Liver (tissue), 9 donors: ENCODE data around the gene CDC42BPA. TPM values are rescaled to one million over a fixed set of nuclear protein-coding genes. Genes with fewer than 3 reads are reported as not detected.
A peak's percentile ranks its signal among the peaks of the same experiment; 100 is the strongest.
"Not testable (repeated sequence)": the region's sequence is repeated elsewhere in the genome, so short reads cannot be mapped to it uniquely, and the experiment has no call there.

ENCODE experiments used
- DNase-seq: peaks from one replicate; pipeline ENCODE4 v3.0.0-alpha.2; 2017; ENCODE audit warnings: low spot score
- H3K27ac ChIP-seq, 2 donors: one replicate each; pipeline ENCODE4 v1.7.0; 2013; ENCODE audit warnings: inconsistent platforms in 2 of 2, low read length in 2 of 2, control low read depth in 1 of 2, low read depth in 1 of 2, mild to moderate bottlenecking in 1 of 2
- H3K27me3 ChIP-seq, 4 donors: one replicate each; pipeline versions ENCODE4 v1.6.1 to v1.7.0; 2013; ENCODE audit warnings: low read length in 3 of 4, inconsistent platforms in 1 of 4, mild to moderate bottlenecking in 1 of 4, moderate library complexity in 1 of 4; ENCODE audit not compliant: control insufficient read depth in 4 of 4, insufficient read depth in 4 of 4
- H3K36me3 ChIP-seq, 4 donors: one replicate each; pipeline versions ENCODE4 v1.6.1 to v1.7.0; 2013; ENCODE audit warnings: low read length in 3 of 4, mild to moderate bottlenecking in 3 of 4, low read depth in 1 of 4, moderate library complexity in 1 of 4; ENCODE audit not compliant: control insufficient read depth in 4 of 4, insufficient read depth in 3 of 4
- H3K4me1 ChIP-seq, 4 donors: one replicate each; pipeline versions ENCODE4 v1.6.1 to v1.7.0; 2013; ENCODE audit warnings: low read length in 3 of 4, mild to moderate bottlenecking in 3 of 4, moderate library complexity in 1 of 4; ENCODE audit not compliant: control insufficient read depth in 4 of 4, insufficient read depth in 4 of 4
- H3K4me3 ChIP-seq, 3 donors: one replicate each; pipeline versions ENCODE4 v1.6.1 to v1.7.0; 2013; ENCODE audit warnings: low read length in 3 of 3, control low read depth in 1 of 3, low read depth in 1 of 3, mild to moderate bottlenecking in 1 of 3
- H3K9ac ChIP-seq, 2 donors: one replicate each; pipeline ENCODE4 v1.7.0; 2013; ENCODE audit warnings: low read length in 2 of 2, mild to moderate bottlenecking in 2 of 2, moderate library complexity in 2 of 2, control low read depth in 1 of 2, low read depth in 1 of 2
- H3K9me3 ChIP-seq, 4 donors: one replicate each; pipeline versions ENCODE4 v1.6.1 to v1.7.0; 2013; ENCODE audit warnings: low read length in 3 of 4; ENCODE audit not compliant: control insufficient read depth in 4 of 4
- EGR1 ChIP-seq, 2 donors: IDR thresholded peaks; 2 replicates each; pipeline ENCODE4 v1.6.1; 2016 to 2018; ENCODE audit warnings: antibody characterized with exemption in 2 of 2, low read depth in 2 of 2
- FOXA1 ChIP-seq: IDR thresholded peaks from 2 replicates; pipeline ENCODE4 v1.6.1; 2016; ENCODE audit warnings: antibody characterized with exemption
- HNF4G ChIP-seq: IDR thresholded peaks from 2 replicates; pipeline ENCODE4 v1.6.1; 2016; ENCODE audit warnings: antibody characterized with exemption
- JUND ChIP-seq, 2 donors: IDR thresholded peaks; 2 replicates each; pipeline ENCODE4 v1.6.1; 2016; ENCODE audit warnings: antibody characterized with exemption in 2 of 2
- NR2F2 ChIP-seq: IDR thresholded peaks from 2 replicates; pipeline ENCODE4 v1.6.1; 2016; ENCODE audit warnings: antibody characterized with exemption
- RAD21 ChIP-seq, 2 donors: IDR thresholded peaks; 2 replicates each; pipeline ENCODE4 v1.6.1; 2016; ENCODE audit warnings: antibody characterized with exemption in 2 of 2, mild to moderate bottlenecking in 2 of 2
- RXRA ChIP-seq, 2 donors: IDR thresholded peaks; 2 replicates each; pipeline ENCODE4 v1.6.1; 2017 to 2018; ENCODE audit warnings: antibody characterized with exemption in 2 of 2, mild to moderate bottlenecking in 1 of 2
- SP1 ChIP-seq: IDR thresholded peaks from 2 replicates; pipeline ENCODE4 v1.6.1; 2018; ENCODE audit warnings: antibody characterized with exemption, mild to moderate bottlenecking
- TAF1 ChIP-seq: conservative IDR thresholded peaks from 2 replicates; pipeline ENCODE4 v1.6.1; 2016; ENCODE audit warnings: antibody characterized with exemption, mild to moderate bottlenecking
- YY1 ChIP-seq: IDR thresholded peaks from 2 replicates; pipeline ENCODE4 v1.6.1; 2016; ENCODE audit warnings: antibody characterized with exemption, mild to moderate bottlenecking
- WGBS: extraction: QIAGEN DNeasy Blood & Tissue Kit; methylation state at CpG from one replicate; pipeline ENCODE4 v1.1.7; 2013; 5-methylcytosine and 5-hydroxymethylcytosine counted together
- polyA plus RNA-seq, 2 donors: library from polyadenylated mRNA; stranded (reverse) in 1 of 2; unstranded in 1 of 2; fragments of 200-250 nt in 1 of 2; fragments of >200 nt in 1 of 2; fragmentation: Nextera tagmentation in 1 of 2; extraction: Ambion mirVana in 1 of 2; gene quantifications; one replicate each; pipeline versions ENCODE4 v1.2.1 to v1.2.3, GENCODE V29; 2013 to 2015
- total RNA-seq, 2 donors: library from RNA; depleted of rRNA; stranded (reverse); fragments of >200 nt; gene quantifications; one replicate each; pipeline ENCODE4 v1.2.3, GENCODE V29; 2014
- TF ChIP-seq, protein P1 (sequence below): IDR thresholded peaks from 2 replicates; pipeline ENCODE4 v1.6.1; 2016; ENCODE audit warnings: antibody characterized with exemption, mild to moderate bottlenecking
- TF ChIP-seq, protein P2 (sequence below): IDR thresholded peaks from 2 replicates; pipeline ENCODE4 v1.6.1; 2016; ENCODE audit warnings: antibody characterized with exemption
- donor health status: healthy.
- donor health status: healthy.
- donor health status: healthy.
- donor health status: healthy.
- donor health status: healthy.

Gene CDC42BPA
- total and polyA plus RNA-seq, 4 donors = 5.8 to 39.9 (median 24.3) TPM

DNA sequence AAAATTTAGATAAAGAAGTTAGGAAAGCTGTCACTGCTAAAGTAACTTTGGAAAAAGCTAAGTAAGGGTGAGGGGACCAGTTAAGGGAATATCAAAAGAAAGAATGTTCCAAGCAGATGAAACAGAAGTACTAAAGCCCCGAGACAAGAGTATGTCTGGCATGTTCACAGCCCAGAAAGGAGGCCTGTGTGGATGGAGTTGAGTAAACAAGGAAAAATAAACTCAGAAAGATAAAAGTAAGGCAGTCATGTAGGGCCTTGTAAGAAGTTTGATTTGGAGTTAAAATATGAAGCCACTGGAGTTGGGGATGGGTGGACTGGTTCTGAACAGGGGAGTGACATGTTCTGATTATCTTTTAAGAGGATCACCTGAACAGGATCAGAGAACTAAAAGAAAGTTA lies 177.9 kb downstream of the CDC42BPA start (continued):
- TF ChIP-seq, protein P1, sequence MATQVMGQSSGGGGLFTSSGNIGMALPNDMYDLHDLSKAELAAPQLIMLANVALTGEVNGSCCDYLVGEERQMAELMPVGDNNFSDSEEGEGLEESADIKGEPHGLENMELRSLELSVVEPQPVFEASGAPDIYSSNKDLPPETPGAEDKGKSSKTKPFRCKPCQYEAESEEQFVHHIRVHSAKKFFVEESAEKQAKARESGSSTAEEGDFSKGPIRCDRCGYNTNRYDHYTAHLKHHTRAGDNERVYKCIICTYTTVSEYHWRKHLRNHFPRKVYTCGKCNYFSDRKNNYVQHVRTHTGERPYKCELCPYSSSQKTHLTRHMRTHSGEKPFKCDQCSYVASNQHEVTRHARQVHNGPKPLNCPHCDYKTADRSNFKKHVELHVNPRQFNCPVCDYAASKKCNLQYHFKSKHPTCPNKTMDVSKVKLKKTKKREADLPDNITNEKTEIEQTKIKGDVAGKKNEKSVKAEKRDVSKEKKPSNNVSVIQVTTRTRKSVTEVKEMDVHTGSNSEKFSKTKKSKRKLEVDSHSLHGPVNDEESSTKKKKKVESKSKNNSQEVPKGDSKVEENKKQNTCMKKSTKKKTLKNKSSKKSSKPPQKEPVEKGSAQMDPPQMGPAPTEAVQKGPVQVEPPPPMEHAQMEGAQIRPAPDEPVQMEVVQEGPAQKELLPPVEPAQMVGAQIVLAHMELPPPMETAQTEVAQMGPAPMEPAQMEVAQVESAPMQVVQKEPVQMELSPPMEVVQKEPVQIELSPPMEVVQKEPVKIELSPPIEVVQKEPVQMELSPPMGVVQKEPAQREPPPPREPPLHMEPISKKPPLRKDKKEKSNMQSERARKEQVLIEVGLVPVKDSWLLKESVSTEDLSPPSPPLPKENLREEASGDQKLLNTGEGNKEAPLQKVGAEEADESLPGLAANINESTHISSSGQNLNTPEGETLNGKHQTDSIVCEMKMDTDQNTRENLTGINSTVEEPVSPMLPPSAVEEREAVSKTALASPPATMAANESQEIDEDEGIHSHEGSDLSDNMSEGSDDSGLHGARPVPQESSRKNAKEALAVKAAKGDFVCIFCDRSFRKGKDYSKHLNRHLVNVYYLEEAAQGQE = no peak
- TF ChIP-seq YY1 (no peak), SP1 (no peak), HNF4G (no peak), TAF1 (no peak), RXRA (IDR thresholded peaks at IDR 0.05) (no peak)
- TF ChIP-seq, protein P2, sequence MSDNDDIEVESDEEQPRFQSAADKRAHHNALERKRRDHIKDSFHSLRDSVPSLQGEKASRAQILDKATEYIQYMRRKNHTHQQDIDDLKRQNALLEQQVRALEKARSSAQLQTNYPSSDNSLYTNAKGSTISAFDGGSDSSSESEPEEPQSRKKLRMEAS = no peak

DNA sequence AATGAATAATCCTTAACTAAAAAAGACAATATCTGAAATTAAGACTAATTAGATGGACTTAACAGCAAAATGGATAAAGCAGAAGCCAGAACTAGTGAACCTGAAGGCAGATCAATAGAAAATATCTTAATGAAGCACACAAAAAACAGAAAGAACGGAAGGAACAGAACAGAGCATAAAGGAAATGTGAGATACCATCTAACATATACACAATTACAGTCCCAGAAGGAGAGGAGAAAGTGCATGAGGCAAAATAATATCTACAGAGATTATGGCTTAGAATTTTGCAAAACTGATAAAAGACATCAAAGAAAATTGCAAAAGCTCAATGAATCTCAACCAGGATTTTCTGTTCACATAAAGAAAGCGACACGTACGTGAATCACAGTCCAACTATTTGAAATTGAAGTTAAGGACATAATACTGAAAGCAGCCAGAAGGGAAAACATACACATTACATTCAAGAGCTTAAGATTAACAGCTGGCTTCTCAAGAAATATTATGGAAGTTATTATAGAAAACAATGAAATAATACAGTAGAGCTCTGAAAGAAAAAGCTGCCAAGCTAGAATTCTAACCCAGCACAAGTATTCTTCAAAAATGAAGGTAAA lies 182.0 kb downstream of the CDC42BPA start:
- no peak overlapping the region for H3K27ac ChIP-seq
- H3K36me3 ChIP-seq = peaks cover under 1 to 9% (median 6%) of the 10 kb centered on the region in 4 donors
- whole genome bisulfite sequencing = 97% methylated on average over 4 of the region's 4 CpGs
- no peak overlapping the region for H3K9ac ChIP-seq
- no peaks in the 10 kb centered on the region for H3K4me1 ChIP-seq
- no peak overlapping the region for H3K4me3 ChIP-seq
- H3K9me3 ChIP-seq = no peaks in the 10 kb centered on the region
- no peaks in the 10 kb centered on the region for H3K27me3 ChIP-seq
- no peak for DNase-seq
- TF ChIP-seq EGR1 (IDR thresholded peaks at IDR 0.05; ENCODE audit: low read depth in 2 of 2) = no peak
- TF ChIP-seq, protein P1 = no peak
- TF ChIP-seq TAF1 = no peak
- TF ChIP-seq JUND (IDR thresholded peaks at IDR 0.05) = no peak
- no peak for TF ChIP-seq NR2F2

DNA sequence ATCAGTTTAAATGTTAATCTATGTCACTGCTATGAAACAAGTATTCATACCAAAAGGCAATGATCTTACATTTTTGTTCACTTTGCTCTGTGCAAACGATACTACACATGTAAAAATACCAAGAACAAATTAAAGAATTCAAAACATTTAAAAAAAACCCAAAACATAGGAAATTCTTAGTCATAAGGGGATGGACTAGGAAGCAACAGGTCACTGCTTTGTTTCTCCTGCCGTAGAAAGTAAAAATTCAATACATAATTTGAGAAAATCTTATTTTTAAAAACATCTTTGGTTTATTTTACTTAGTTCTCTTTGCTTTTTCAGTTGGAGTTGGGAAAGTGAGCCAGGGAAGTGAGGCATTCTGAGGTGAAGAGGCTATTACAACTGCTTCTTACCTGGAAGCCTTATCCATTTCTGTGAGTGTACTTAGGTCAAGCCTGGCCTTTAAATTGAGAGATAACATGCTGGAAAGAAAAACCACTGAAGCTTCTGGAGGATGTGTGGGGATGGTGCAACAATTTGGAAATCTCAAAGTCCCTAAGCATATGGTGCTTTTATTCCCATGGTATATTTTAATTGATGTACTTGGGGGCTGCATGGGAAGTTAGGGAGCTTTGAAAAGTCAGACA lies 183.5 kb downstream of the CDC42BPA start:
- no peak overlapping the region for H3K9ac ChIP-seq
- H3K4me1 ChIP-seq = no peaks in the 10 kb centered on the region
- no peak overlapping the region for H3K4me3 ChIP-seq
- 77% methylated on average over 2 of the region's 2 CpGs for WGBS
- H3K27me3 ChIP-seq = no peaks in the 10 kb centered on the region
- no peak for DNase-seq
- no peak overlapping the region for H3K27ac ChIP-seq
- H3K36me3 ChIP-seq = peaks cover 2 to 9% (median 6%) of the 10 kb centered on the region in 4 donors
- TF ChIP-seq RAD21 (IDR thresholded peaks at IDR 0.05) = no peak
- no peak for TF ChIP-seq FOXA1
- no peak for TF ChIP-seq SP1
- peak in 1 of 2 donors; percentile 26 for TF ChIP-seq JUND (IDR thresholded peaks at IDR 0.05)
- no peaks in the 10 kb centered on the region for H3K9me3 ChIP-seq

DNA sequence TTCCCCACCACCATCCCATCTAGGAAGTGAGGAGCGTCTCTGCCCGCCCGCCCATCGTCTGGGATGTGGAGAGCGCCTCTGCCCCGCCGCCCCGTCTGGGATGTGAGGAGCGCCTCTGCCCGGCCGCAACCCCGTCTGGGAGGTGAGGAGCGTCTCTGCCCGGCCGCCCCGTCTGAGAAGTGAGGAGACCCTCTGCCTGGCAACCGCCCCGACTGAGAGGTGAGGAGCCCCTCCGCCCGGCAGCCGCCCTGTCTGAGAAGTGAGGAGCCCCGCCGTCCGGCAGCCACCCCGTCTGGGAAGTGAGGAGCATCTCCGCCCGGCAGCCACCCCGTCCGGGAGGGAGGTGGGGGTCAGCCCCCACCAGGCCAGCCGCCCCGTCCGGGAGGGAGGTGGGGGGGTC lies 185.6 kb downstream of the CDC42BPA start:
- H3K27me3 ChIP-seq, H3K4me1 ChIP-seq, H3K27ac ChIP-seq, DNase-seq, H3K9ac ChIP-seq, H3K36me3 ChIP-seq, H3K4me3 ChIP-seq, H3K9me3 ChIP-seq: not testable (repeated sequence)
- WGBS = 97% methylated on average over 32 of the region's 32 CpGs
